IPS-NIHi11 (cell line): ENCODE results near the gene APOBEC3G.
"Not testable (repeated sequence)": the region's sequence is repeated elsewhere in the genome, so short reads cannot be mapped to it uniquely, and the experiment has no call there.

Experiments
- DNase-seq: peaks from one replicate; pipeline ENCODE4 v3.0.0; 2012; ENCODE audit warnings: mixed read lengths, low spot score

The APOBEC3G gene

GRCh38 chr22:39077026-39077840, at the start of gene APOBEC3G:
APOBEC3G (plus strand) TSS chr22:39077275; CDS start chr22:39077362, 87 bp downstream.
- not testable (repeated sequence) for DNase-seq

GRCh38 chr22:39027717-39028116, 49.4 kb upstream of the APOBEC3G start:
- no peak for DNase-seq

GRCh38 chr22:39028281-39028680, 48.8 kb upstream of the APOBEC3G start:
- DNase-seq, result no peak

DNA sequence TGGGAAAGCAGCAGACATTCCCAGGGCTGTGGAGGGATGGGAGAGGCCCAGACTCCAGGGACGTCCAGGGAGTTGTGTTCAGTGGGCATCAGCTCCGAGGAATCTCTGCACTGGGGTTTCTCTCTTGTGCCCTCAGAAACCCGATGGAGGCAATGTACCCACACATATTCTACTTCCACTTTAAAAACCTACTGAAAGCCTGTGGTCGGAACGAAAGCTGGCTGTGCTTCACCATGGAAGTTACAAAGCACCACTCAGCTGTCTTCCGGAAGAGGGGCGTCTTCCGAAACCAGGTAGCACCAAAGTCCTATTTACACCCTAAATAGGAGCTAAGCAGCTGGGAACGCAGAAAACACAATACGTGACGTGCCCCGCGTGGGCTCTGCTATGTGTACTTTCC, 47.8 kb upstream of the APOBEC3G start:
- DNase-seq, result no peak

GRCh38 chr22:39030705-39031104, 46.4 kb upstream of the APOBEC3G start:
- no peak for DNase-seq

DNA sequence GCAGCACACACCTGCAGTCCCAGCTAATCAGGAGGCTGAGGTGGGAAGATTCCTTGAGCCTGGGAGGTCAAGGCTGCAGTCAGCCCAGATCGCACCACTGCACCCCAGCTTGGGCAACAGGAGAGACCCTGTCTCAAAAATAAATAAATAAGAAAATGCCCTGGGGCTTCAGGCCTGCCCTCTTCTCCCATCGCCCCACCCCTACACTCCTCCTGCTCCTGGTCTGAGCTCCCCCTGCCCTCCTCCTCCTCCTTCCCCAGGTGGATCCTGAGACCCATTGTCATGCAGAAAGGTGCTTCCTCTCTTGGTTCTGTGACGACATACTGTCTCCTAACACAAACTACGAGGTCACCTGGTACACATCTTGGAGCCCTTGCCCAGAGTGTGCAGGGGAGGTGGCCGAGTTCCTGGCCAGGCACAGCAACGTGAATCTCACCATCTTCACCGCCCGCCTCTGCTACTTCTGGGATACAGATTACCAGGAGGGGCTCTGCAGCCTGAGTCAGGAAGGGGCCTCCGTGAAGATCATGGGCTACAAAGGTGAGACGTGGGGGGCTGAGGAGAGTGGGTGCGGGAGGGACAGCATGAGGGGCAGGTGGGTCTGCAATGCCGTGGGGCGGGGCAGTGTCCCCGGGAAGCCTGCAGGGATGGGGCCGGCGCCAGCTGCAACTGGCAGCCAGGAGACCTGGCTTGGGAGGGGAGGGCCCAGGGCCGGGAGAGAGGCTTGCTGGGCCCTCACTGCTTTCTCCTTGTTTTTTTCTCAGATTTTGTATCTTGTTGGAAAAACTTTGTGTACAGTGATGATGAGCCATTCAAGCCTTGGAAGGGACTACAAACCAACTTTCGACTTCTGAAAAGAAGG, 45.4 kb upstream of the APOBEC3G start:
- DNase-seq, result peak; percentile 40

GRCh38 chr22:39037071-39037470, 40.0 kb upstream of the APOBEC3G start:
- DNase-seq, result not testable (repeated sequence)

DNA sequence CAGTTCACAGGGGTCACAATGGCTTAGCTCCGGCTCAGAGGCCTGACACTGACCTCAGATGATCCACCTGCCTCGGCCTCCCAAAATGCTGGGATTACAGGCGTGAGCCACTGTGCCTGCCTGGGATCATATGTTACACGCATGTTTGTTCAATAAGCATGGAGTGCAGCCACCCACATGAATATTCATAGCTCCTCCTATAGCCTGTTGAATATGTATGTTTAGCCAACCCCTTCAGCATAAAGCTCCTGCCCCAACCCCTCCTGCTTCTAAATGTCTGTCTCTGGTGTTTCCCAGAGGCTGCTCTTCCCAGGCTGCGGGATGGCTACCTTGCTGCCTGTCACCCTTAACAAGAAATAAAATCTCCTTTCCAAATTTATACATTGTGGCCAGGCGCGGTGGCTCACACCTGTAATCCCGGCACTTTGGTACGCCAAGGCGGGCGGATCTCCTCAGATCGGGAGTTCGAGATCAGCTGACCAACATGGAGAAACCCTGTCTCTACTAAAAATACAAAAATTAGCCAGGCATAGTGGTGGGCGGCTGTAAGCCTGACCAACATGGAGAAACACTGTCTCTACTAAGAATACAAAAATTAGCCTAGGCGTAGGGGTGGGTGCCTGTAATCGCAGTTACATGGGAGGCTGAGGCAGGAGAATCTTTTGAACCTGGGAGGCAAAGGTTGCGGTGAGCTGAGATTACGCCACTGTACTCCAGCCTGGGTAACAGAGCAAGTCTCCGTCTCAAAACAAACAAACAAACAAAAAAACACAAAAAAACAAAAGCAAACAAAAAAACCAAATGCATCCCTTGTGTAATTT, 37.6 kb upstream of the APOBEC3G start:
- no peak for DNase-seq

DNA sequence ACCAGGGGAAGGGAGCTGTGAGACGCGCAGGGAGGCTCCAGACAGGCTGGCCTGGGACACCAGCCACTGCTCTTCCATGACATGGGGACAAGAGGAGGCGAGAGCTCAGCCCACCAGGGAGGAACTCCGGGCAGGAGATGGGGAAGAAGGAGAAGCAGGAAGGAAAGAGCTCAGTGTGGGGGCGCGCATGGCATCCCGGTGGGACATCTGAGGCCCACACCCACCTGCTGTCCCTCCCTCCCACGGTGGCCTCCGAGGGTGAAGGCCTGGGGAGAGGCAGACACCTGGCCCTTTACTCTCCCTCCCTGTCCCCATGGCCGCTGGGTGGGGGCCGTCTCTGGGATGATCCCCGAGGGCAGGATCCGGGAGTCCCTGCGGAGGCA, 36.9 kb upstream of the APOBEC3G start:
- DNase-seq, result not testable (repeated sequence)

DNA sequence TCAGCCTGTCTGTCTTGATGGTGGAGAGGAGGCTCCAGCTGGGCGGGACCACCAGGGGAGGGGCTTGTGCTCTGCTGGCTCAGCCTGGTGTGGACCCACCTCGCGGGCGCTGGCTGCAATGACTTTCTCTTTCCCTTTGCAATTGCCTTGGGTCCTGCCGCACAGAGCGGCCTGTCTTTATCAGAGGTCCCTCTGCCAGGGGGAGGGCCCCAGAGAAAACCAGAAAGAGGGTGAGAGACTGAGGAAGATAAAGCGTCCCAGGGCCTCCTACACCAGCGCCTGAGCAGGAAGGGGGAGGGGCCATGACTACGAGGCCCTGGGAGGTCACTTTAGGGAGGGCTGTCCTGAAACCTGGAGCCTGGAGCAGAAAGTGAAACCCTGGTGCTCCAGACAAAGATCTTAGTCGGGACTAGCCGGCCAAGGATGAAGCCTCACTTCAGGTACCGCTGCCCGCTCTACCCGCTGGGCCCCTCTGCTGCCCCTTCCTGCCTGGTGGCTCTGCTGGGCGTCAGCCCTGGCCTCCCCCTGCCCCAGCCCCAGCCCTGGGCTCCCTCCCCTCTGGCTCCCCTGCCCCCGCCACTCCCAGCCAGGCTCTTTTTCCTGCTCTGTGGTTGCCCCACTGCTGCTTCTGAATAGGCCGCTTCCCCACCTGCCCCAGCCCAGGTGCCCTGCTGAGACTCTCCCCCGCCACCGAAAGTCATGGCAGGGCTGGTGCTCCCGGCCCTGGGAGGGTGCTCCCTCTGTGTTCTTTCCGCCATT, 36.4 kb upstream of the APOBEC3G start, which contains the start of gene APOBEC3F:
APOBEC3F (plus strand) TSS at position 327 of the 759 bp plus-strand sequence; CDS start at position 424, 97 bp downstream.
- DNase-seq, result peak; percentile 53

- DNase-seq, result no peak
Observed at GRCh38 chr22:39041908-39042307, 35.2 kb upstream of the APOBEC3G start.

DNA sequence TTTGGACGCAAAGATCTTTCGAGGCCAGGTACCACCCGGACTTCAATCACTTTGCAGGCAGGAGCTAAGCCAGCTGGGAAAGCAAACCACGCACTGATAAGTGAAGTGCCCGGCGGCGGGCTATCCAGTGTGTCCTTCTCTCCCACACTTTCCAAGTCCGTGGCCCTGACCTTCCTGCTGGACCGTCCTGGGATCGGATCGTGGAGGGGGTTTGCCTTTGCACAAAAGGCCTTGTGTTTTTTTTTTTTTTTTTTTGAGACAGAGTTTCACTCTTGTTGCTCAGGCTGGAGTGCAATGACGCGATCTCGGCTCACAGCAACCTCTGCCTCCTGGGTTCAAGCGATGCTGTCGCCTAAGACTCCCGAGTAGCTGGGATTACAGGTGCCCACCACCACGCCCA, 34.0 kb upstream of the APOBEC3G start:
- DNase-seq, result not testable (repeated sequence)

DNA sequence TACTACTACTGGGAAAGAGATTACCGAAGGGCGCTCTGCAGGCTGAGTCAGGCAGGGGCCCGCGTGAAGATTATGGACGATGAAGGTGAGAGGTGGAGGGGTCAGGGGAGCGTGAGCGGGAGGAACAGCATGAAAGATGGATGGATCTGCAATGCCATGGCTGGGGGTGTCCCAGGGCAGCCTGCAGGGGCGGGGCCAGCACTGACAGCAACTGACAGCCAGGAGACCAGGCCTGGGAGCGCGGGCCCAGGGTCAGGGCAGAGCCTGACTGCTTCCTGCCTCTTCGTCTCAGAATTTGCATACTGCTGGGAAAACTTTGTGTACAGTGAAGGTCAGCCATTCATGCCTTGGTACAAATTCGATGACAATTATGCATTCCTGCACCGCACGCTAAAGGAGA, 31.9 kb upstream of the APOBEC3G start:
- DNase-seq, result not testable (repeated sequence)

DNA sequence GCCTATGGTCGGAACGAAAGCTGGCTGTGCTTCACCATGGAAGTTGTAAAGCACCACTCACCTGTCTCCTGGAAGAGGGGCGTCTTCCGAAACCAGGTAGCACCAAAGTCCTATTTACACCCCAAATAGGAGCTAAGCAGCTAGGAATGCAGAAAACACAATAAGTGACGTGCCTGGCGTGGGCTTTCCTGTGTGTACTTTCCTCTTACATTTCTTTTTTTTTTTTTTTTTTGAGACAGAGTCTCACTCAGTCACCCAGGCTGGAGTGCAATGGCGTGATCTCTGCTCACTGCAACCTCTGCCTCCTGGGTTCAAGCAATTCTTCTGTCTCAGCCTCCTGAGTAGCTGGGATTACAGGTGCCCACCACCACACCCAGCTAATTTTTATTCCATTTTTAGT, 27.6 kb upstream of the APOBEC3G start:
- DNase-seq, result not testable (repeated sequence)

- DNase-seq, result not testable (repeated sequence)
Observed at GRCh38 chr22:39051844-39052495, 25.1 kb upstream of the APOBEC3G start.

- no peak for DNase-seq
Observed at GRCh38 chr22:39055658-39056057, 21.4 kb upstream of the APOBEC3G start.

- DNase-seq, result not testable (repeated sequence)
Observed at GRCh38 chr22:39061290-39061689, 15.8 kb upstream of the APOBEC3G start.

DNA sequence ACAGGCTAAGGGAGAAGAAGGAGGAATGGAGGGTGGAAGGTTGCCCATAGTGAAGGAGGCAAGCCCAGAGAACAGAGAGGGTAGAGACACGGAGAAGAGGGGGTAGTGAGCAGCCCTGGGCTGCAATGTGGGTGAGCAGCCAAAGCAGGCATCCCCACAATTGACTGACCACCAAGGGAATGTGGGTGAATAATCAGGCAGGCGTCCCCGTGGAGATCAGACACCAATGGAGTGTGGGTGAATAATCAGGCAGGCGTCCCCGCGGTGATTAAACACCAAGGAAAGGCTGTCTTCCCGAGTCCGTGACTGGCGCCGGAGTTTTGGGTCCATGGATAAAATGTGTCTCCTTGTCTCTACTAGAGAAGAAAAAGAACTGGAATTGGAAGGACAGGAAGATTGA, 15.1 kb upstream of the APOBEC3G start:
- DNase-seq, result not testable (repeated sequence)

- DNase-seq, result not testable (repeated sequence)
Observed at GRCh38 chr22:39063904-39064303, 13.2 kb upstream of the APOBEC3G start.

GRCh38 chr22:39066442-39067276, 10.4 kb upstream of the APOBEC3G start:
- not testable (repeated sequence) for DNase-seq
